GM19099 (cell line): Measurements from ENCODE around the gene SPIRE1.

ENCODE experiments used
- POLR2A ChIP-seq: IDR thresholded peaks from 3 replicates; pipeline ENCODE4 v1.6.1; 2011; ENCODE audit warnings: low read depth; ENCODE audit not compliant: insufficient read length; ENCODE audit errors: extremely low read depth

Gene SPIRE1

DNA sequence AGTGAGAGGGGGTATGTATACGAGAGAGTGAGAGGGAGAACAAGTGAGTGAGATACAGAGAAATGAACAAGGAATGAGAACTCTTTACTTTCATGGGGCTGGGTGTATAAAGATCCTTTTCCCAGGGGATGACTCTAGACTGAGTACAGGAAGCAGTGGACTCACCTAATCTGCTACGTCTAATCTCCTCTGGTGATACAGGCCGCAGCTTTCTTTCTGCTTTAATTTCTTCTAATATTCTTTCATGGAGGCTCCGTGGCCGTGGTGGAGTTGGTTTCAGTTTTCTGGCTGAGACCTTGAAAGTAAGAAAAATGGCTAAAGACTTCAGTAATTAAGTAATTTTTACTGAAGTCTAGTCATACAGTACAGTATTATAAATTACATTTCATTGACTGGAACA is 165.0 kb downstream of the SPIRE1 start:
- no peak for TF ChIP-seq POLR2A

DNA sequence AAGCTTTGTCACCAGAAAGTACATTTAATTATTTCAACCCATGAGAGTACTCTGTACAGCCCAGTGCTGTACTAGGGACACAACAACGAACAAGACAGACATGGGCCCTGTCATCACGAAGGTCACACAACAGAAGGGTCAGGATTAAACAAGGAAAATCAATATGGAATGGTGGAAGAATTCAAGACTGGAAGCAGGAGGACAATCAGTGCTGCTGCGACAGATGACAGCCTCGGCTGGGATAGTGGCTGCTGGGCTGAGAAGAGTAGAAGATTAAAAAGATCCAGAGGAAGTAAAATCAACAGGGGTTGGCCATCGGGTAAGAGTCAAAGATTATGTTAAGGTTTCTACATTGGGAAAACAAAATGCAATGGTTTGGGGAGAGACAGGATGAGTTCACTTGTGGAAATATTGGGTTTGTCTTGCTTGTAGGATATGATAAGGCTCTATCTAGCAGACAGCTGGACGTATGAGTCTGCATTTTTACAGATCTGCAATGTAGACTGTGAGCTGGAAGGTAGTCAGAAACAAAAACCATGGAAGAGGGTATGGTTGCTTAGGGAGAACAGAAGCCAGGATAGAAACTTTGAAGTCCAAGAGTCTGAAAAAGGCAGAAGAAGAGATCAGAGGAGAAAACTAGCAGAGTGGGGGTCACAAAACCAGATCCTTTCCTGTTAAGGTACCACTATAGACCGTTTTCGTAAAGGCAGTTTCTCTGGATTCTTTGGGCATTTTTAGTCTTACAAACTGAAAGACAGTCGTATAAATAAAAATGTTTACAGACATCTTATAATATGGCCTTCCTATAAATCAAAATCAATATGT is 166.1 kb downstream of the SPIRE1 start:
- no peak for TF ChIP-seq POLR2A

DNA sequence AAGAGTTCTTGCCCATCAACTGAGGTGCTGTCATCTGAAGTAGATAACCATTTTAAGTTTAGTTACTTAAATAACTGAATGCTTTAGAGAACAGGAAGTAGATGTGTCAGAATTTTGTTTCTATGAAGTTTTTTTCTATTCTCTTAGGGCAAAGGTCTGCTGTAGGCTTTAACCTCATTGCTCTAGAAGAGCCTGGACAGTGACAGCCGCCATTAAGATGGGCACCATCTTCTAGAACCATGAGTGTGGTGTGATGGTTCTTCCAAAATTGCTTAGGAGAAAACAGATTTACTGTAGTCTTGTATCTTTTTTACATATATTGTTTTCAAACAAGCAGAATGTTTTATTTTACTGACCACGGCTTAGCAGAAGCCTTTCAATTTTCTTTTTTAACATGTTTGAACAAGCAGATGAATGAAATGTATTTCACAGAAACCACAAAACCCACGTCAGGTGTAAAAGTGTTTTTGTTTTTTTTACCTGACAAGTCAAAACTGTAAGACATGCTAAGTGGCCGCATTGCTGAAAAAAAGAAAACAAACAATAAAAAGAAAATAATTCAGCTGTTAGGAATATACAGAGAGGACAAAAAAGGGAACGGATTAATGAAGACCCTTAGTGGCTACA is 172.3 kb downstream of the SPIRE1 start:
- TF ChIP-seq POLR2A: no peak

DNA sequence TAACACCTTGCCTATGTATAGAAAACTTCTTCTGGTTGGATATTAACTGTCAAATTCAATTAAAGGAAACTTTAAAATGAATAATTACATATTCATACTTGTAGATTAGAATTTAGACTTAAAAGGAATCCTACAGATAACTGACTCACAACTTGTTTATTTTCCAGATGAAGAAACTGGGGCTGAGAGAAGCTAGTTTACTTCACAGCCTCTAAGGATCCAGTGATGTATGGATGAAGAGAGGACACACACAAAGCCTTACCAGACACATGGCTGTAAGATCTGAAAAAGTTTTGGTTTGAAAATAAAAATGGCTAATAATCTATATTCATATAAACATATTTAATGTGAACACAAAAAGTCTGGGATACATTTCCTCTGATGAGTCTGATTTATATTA is 177.9 kb downstream of the SPIRE1 start:
- TF ChIP-seq POLR2A: no peak

DNA sequence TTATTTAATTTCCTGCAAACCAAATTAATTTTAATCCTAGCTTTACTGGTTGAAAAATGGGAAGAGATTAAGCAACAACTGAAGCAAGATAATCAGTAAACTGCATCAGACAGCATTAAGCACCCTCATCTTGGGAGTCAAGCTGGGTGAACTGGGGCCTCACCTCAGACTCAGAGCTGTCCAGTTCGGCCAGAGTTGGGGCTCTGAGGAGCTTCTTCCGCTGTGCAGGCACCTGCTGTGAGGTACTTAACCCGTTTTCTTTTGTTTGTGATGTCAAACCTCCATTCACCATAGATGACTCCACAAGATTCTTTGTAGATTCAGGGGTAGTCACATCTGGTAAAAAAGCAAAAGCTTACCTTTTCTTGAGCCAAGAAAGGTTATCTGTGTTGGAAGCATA is 178.4 kb downstream of the SPIRE1 start:
- no peak for TF ChIP-seq POLR2A

DNA sequence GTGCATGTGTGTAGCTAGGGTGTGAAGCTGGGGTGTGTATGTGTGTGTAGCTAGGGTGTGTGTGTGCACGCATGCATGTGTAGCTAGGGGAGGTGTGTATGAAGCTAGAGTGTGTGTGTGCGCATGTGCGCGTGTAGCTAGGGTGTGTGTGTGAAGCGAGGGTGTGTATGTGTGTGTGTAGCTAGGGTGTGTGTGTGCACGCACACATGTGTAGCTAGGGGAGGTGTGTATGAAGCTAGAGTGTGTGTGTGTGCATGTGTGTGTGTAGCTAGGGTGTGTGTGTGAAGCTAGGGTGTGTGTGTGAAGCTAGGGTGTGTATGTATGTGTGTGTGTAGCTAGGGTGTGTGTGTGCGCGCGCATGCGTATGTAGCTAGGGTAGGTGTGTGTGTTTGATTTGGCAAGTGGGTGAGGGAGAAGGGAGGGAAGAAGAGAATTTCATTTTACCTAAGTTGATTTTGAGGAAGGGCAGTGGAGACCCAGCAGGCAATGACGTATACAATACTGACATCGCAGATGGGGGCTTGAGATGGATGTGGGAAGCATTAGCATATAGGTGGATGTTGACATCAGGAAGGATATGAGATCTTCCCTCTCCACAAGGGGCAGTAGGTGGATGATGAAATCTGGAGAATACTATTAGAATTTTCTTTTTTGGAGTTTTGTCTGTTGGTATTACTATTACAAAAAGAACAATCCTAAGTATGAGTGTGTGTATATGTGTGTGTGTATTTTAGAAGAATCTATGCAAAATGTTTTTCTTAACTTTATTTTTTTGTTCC is 179.4 kb downstream of the SPIRE1 start:
- no peak for TF ChIP-seq POLR2A

DNA sequence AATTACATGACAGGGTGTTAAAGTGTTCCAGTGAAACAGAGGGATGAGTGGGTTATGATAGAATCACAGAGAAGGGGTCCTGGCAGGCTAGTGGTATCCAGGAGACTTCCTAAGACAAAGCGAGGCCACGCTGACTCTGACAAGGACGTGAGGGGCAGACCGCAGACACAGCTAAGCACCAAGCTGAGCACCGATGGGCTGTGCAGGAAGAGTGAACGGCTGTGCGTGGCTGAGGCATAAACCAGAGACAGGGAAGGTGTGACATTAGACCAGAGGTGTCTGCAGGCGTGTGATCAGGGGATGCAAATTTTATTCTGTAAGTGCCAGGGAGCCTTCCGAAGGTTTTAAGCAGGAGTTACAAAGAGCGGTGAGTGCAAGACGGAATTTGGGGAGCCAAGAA is 180.3 kb downstream of the SPIRE1 start:
- TF ChIP-seq POLR2A: no peak

DNA sequence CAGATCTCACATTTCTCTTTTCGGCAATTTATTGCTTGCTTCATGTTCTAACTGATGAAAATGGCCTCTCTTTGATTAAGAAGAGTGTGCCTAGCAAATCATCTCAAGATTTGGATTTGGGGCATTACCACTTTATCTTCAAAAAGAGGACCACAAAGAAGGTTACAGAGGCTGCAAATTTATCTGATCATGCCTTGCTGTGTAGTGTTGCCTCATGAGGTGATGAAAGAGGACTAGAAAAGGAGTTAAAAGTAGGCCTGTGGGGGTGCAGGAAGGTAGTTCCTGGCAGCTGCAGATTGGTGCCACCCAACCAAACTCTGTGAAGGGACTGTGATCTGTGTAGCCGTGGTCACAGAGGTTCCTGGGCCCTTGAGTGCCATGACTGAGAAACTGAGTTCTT is 181.0 kb downstream of the SPIRE1 start:
- TF ChIP-seq POLR2A: no peak

DNA sequence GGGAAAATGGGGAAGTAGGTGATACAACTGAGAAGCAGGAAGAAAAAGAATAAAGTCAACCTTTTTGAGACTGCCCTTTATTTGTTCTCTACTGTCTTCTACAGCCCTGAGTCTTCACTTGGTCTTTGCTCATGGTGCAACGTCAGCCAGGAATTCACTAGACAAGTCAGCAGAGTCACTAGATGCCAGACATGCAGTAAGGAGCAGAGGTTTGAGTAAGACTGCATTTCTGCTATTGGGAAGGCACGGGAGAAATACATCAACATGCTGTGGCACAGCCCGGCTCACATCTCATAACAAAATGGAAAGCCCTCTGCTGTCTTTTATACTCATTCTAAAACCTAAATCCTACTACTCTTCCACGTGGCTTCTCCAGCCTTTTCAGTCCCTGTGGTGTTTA is 183.0 kb downstream of the SPIRE1 start:
- TF ChIP-seq POLR2A: no peak

DNA sequence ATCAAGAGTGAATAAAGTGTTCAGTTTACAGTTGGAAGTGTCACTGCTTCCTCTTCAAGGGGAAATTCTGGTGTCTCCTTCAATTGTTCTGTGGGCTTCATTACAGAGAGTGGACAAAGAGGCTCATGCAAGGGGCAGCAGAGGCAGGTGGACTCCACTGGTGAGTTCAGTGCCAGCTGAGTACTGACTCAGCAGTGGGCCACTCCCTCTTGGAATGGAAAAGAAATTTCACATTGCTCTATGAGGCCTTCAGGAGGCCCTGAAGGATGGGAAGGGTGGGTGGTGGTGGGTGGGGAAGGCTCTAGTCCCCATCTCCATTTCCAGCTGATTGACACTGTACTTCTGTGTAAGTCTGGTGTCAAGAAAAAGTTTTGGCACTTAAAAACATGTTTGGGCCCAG is 183.8 kb downstream of the SPIRE1 start:
- TF ChIP-seq POLR2A: no peak

DNA sequence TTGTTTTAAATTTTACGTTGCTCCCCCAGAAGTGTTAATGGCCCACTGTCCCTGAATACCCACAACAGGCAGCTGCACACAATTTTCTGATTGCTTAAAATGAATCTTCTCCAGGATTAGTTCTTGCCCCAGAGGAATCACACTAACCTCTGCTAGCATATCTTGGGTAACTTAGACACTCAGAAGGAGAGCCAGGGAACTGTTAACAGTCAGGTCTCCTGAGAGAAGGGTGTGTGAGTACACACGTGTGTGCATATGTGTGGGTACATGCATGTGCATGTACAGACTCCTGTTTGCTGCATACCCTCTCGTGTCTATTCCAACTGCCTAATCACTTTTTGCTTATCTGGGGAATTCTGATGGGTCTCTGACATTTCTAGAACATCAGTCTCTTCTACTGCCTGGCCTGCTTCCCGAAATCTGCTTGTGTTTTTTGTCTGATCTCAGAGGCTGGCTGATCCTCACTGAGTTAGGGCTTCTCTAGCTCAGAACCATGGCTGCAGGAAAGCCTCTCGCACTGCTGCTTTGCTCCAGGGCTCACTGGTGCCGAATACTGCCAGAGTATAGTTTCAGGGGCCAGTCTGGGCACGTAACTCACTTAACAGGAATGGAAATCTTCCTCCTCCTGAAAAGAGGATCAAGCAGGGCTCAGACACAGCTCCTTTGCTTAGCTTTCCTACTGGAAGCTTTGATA is 187.4 kb downstream of the SPIRE1 start:
- no peak for TF ChIP-seq POLR2A

DNA sequence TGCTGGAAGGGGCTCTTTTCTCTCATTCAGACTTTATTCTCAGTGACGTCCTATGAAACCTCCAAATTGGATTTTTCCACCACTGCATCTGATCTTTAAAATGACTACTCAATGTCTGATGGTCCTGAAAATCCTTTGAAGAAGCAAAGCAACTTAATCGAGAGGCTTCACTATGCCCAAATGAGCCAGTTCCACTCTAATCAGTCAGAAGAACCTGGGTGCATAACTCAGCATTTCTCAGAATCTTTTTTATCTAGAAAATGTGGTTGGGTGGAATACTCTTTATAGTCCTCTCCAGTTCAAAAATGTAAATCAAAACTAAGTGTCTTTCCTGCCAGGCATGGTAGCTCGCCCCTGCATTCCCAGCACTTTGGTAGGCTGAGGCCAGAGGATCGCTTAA is 189.5 kb downstream of the SPIRE1 start:
- no peak for TF ChIP-seq POLR2A

DNA sequence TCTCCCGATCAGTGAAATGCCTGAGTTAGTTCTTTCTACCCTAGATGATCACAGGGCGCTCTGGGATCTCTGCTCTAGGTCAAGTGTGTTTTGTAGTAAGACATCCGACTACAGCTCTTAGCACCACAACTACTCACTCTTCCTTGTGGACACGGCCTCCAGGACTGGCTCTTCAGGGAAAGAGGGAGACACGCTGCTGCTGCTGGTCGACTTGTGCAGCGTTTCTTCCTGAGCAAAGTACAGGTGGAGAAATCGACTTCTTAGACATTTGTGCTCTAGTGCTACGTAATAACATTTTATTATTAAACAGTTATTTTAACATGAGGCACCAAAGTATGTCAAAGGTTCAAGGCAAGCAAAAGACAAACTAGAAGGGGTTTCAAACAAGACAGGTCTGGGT is 193.2 kb downstream of the SPIRE1 start:
- no peak for TF ChIP-seq POLR2A

DNA sequence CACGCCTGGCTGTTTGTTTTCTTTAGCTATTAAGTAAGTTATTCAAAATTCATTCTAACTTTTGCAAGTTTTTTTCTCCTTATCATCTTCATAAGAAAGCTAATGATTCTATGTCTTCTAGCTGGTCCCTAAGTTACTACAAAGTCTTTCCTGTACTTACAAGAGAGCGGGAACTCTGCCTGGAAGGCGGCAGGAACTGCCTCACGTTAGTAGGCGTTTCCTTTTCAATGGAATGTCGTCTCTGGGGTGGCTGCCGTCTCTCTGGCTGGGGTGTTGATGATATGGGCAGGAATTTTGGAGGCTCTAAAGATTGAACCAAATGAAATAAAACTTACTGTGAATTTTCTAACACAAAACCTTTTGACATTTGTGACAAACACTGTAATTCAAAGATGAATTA is 194.7 kb downstream of the SPIRE1 start:
- no peak for TF ChIP-seq POLR2A

DNA sequence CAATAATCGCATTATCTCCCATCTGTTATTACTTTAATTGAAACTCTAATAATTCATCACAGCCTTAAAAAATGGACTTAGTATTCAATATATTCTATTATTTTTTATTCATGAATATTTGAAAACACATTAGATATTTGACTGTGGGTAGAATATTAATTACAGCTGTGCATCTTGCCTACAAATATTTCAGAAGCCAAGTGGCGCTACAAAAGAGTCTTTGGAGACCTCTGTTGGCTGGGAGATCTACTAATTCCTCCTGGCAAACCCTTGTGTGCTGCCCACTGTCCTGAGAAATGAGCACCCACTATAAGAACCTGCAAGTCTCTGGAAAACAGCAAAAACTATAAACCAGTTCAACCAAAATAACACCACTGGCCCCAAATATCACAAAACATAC is 195.7 kb downstream of the SPIRE1 start:
- no peak for TF ChIP-seq POLR2A

DNA sequence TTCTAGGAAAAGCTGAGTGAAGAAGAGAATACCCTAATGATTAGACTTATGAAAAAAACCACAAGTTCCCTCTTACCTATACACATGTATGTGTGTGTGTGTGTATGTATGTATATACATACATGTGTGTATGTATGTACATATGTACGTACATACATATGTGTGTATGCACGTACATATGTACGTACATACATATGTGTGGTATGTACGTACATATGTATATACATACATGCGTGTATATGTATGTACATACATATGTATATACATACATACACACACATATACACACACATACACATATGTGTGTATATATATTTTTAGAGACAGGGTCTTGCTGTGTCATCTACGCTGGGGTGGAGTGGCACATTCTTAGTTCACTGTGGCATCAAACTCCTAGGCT is 196.6 kb downstream of the SPIRE1 start:
- no peak for TF ChIP-seq POLR2A

DNA sequence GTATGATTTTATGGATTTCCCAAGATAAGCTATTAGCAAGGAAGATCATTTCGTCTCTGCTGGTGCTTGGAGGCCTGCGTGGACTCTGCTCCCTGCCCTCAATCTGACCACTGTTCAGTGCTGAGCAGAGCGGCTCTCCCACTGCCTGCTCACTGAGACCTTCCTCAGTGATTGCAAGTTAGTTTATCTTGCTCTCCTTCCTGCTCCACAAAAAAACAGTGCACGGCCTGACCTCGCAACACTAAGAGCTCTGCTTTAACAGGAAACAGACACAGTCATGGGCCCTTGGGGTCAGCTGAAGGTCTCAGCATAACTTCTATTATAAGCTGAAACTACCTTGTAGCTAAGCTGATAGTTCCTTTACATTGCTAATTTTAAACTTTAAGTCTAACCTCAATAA is 197.0 kb downstream of the SPIRE1 start:
- no peak for TF ChIP-seq POLR2A
